ENCODE data around the gene PTPRO.

DNA sequence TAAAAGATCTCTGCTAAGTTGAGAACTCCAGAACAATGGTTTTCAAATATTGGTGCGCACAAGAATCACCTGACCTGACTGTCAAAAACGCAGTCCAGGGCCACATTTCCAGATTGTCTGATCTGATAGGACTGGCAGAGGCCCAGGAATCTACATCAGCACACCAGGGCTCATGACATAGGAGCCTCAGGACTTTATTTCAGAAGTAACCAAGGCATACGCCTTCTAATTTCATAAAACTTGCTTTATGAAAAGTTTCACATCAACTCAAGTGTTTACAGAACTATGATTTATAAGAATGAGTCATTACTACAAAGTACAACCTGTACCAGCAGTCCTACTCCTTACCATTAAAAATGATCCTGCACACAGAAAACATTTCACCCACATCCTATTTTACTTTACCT lies 47.7 kb upstream of the PTPRO start:
- no peak for TF ChIP-seq POLR2AphosphoS5 (IDR thresholded peaks at IDR 0.05)
- TF ChIP-seq, protein P1, sequence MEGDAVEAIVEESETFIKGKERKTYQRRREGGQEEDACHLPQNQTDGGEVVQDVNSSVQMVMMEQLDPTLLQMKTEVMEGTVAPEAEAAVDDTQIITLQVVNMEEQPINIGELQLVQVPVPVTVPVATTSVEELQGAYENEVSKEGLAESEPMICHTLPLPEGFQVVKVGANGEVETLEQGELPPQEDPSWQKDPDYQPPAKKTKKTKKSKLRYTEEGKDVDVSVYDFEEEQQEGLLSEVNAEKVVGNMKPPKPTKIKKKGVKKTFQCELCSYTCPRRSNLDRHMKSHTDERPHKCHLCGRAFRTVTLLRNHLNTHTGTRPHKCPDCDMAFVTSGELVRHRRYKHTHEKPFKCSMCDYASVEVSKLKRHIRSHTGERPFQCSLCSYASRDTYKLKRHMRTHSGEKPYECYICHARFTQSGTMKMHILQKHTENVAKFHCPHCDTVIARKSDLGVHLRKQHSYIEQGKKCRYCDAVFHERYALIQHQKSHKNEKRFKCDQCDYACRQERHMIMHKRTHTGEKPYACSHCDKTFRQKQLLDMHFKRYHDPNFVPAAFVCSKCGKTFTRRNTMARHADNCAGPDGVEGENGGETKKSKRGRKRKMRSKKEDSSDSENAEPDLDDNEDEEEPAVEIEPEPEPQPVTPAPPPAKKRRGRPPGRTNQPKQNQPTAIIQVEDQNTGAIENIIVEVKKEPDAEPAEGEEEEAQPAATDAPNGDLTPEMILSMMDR (IDR thresholded peaks at IDR 0.05), result no peak
- no peak for TF ChIP-seq POLR2A (IDR thresholded peaks at IDR 0.05)
